ENCODE data around the gene IGSF9B. TPM values are rescaled to one million over a fixed set of nuclear protein-coding genes. Genes with fewer than 3 reads are reported as not detected.

Gene IGSF9B
- total and polyA plus RNA-seq, 10 of the 15 experiments (the other 5 are each of a cell fraction or from before 2014, with no cell fraction given) = 0.03 to 3.7 (median 0.20) TPM; not detected in 2

- no peak for FAIRE-seq
These were observed 7.6 kb upstream of the IGSF9B start for GRCh38 chr11:133964356-133964755.

More at GRCh38 chr11:133964356-133964755, 7.6 kb upstream of the IGSF9B start:
- no peak overlapping the region for H3K9ac ChIP-seq (ENCODE audit: control insufficient read depth, insufficient read depth, low read length)
- 38% methylated on average over 7 of the region's 7 CpGs for WGBS (ENCODE audit: insufficient coverage, insufficient replicate concordance, low lambda C conversion rate, missing lambda C conversion rate)
- no peak overlapping the region for H3K4me3 ChIP-seq
- BruUV-seq (replicated peaks) = no TSS peak
- SMC1A ChIA-PET (ENCODE audit: uncharacterized antibody, unreplicated experiment) = no interaction called here
- CTCF ChIA-PET = interaction anchor here (0.7 kb wide), 1 partner anchor 1555 kb away, joined by 3 read pairs; no protein-coding TSS in a partner anchor
- H3K27me3 ChIP-seq (replicated peaks in 1 of 2; ENCODE audit: control insufficient read depth in 2 of 2, insufficient read depth in 2 of 2, low read length in 1 of 2) = peaks cover 0 to 3% of the 10 kb centered on the region in 2 experiments; a peak in 2 of 4 replicates
- POLR2A ChIA-PET = interaction anchor here (0.7 kb wide), 1 partner anchor 9 kb away, joined by 4 read pairs; no protein-coding TSS in a partner anchor
- H3K9me3 ChIP-seq (replicated peaks; ENCODE audit: control insufficient read depth, insufficient read depth, low read length) = no peaks in the 10 kb centered on the region
- H4K20me1 ChIP-seq (ENCODE audit: control insufficient read depth, insufficient read depth) = no peaks in the 10 kb centered on the region
- H3K36me3 ChIP-seq (ENCODE audit: control insufficient read depth in 2 of 2, insufficient read depth in 2 of 2, low read length in 1 of 2) = no peaks in the 10 kb centered on the region
- no peaks in the 10 kb centered on the region for H3K79me2 ChIP-seq (ENCODE audit: control insufficient read depth, insufficient read depth, low read length)
- H3K27ac ChIP-seq (ENCODE audit: control insufficient read depth, insufficient read depth) = no peak overlapping the region
- DNase-seq (ENCODE audit: low read depth, low spot score) (no peak), ATAC-seq (no peak)
- in situ Hi-C loops (cut with MboI) = no loop called here
- H3K4me2 ChIP-seq (ENCODE audit: control insufficient read depth, insufficient read depth) = no peak overlapping the region
- no peaks in the 10 kb centered on the region for H3K4me1 ChIP-seq (ENCODE audit: control insufficient read depth, insufficient read depth, low read length)
- RAD21 ChIA-PET (ENCODE audit: unreplicated experiment) = no interaction called here
- H2AFZ ChIP-seq (ENCODE audit: control insufficient read depth, low read depth, low read length) = no peak overlapping the region
- TF ChIP-seq CREB1 (IDR thresholded peaks at IDR 0.05; ENCODE audit: low read depth) = no peak
- TF ChIP-seq ATF7 (IDR thresholded peaks at IDR 0.05; ENCODE audit: low read depth) = no peak
- TF ChIP-seq ZBTB40 (IDR thresholded peaks at IDR 0.05; ENCODE audit: borderline replicate concordance) = no peak
- no peak for TF ChIP-seq GABPA (IDR thresholded peaks at IDR 0.05; ENCODE audit: low read depth)
- no peak for TF ChIP-seq MEF2A (IDR thresholded peaks at IDR 0.05; ENCODE audit: insufficient read depth, low read depth, low read length)
- intact Hi-C loops (cut with micrococcal nuclease; ENCODE audit: unreplicated experiment) = no loop called here
